HG02840 (cell line): Measurements from ENCODE around the gene MT1F.
"Not testable (repeated sequence)": the region's sequence is repeated elsewhere in the genome, so short reads cannot be mapped to it uniquely, and the experiment has no call there.

Source experiments
- ATAC-seq: cut with Tn5 transposase; IDR thresholded peaks from one replicate; pipeline ENCODE4 v1.9.1; 2021; ENCODE audit warnings: mild to moderate bottlenecking, moderate library complexity, moderate number of reproducible peaks; ENCODE audit not compliant: unreplicated experiment, low FRiP score

MT1F gene

GRCh38 chr16:56657555-56658326 is at the start of gene MT1F:
Gene MT1F (plus strand): TSS chr16:56657959. CDS start chr16:56658059, 100 bp downstream.
- no peak for ATAC-seq

GRCh38 chr16:56608043-56608875 is 49.5 kb upstream of the MT1F start, which contains the start of gene MT2A:
Gene MT2A (plus strand): TSS chr16:56608584. CDS start chr16:56608656, 72 bp downstream.
- ATAC-seq = peak; percentile 72

- no peak for ATAC-seq
Measured at GRCh38 chr16:56608876-56609462, 48.8 kb upstream of the MT1F start.

GRCh38 chr16:56609463-56609921 is 48.3 kb upstream of the MT1F start:
- no peak for ATAC-seq

- no peak for ATAC-seq
Measured at GRCh38 chr16:56610017-56610608, 47.6 kb upstream of the MT1F start.

- ATAC-seq = no peak
Measured at GRCh38 chr16:56610609-56611111, 47.1 kb upstream of the MT1F start.

GRCh38 chr16:56611281-56611833 is 46.4 kb upstream of the MT1F start:
- no peak for ATAC-seq

GRCh38 chr16:56613706-56614105 is 44.1 kb upstream of the MT1F start:
- no peak for ATAC-seq

- no peak for ATAC-seq
Measured at GRCh38 chr16:56614549-56614991, 43.2 kb upstream of the MT1F start.

- no peak for ATAC-seq
Measured at GRCh38 chr16:56615353-56615752, 42.4 kb upstream of the MT1F start.

GRCh38 chr16:56616608-56617211 is 41.0 kb upstream of the MT1F start:
- no peak for ATAC-seq

- ATAC-seq = no peak
Measured at GRCh38 chr16:56617212-56618085, 40.3 kb upstream of the MT1F start.

- no peak for ATAC-seq
Measured at GRCh38 chr16:56618138-56618537, 39.6 kb upstream of the MT1F start.

- ATAC-seq = no peak
Measured at GRCh38 chr16:56620339-56620897, 37.3 kb upstream of the MT1F start.

- not testable (repeated sequence) for ATAC-seq
Measured at GRCh38 chr16:56621665-56622445, 35.9 kb upstream of the MT1F start.

GRCh38 chr16:56623184-56623583 is 34.6 kb upstream of the MT1F start:
- ATAC-seq = not testable (repeated sequence)

- no peak for ATAC-seq
Measured at GRCh38 chr16:56623637-56624036, 34.1 kb upstream of the MT1F start.
